Measurements from ENCODE around the gene VPS33A. TPM values are rescaled to one million over a fixed set of nuclear protein-coding genes. Genes with fewer than 3 reads are reported as not detected.
"Not testable (repeated sequence)": the region's sequence is repeated elsewhere in the genome, so short reads cannot be mapped to it uniquely, and the experiment has no call there.

The VPS33A gene
- total RNA-seq, 2 experiments from 2014 or later: 22.0 to 22.4 TPM

DNA sequence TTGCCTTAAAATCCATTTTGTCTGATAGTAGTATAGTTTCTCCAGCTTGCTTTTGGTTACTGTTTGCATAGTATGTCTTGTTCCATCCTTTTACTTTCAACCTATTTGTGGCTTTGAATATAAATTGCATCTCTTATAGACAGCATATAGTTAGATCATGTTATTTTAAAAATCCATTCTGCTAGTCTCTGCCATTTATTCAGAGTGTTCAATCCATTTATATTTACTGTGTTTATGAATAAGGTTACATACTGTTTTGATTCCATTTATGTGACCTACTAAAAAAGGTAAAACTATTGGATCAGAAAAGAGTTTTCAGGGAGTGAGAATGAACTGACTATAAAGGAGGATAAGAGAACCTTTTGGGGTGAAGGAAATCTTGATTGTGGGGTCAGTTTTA, 29.6 kb upstream of the VPS33A start:
- Mint-ChIP-seq H3K4me1 (ENCODE audit: low read depth) (peaks cover 4% of the 10 kb centered on the region), H3K27ac (no peak overlapping the region), H3K9me3 (ENCODE audit: insufficient read depth) (no peaks in the 10 kb centered on the region), H3K4me3 (no peak overlapping the region), H3K36me3 (ENCODE audit: low read depth) (peaks cover 30% of the 10 kb centered on the region), H3K27me3 (ENCODE audit: low read depth) (no peaks in the 10 kb centered on the region)
- ChIA-PET CTCF (interaction anchor here (0.5 kb wide), 1 partner anchor 79 kb away, joined by 3 read pairs; no protein-coding TSS in a partner anchor), POLR2A (no interaction called here)
- DNase-seq (no peak), ATAC-seq (no peak)

DNA sequence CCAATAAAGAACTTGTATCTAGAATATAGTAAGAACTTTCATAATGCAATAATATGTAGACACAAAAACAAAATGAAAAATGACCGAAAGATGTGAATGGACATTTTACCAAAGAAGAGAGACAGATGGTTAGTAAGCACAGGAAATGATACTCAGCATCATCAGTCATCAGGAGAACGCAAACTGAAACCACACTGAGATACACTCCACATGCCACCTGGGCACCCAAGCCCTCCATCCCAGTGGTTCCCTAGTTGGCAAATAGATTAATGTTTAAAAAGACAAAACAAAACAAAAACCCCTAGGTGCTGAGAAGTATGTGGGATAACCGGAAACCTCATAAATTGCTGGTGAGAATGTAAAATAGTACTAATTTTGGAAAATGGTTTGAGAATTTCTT, 26.8 kb upstream of the VPS33A start:
- H3K4me1 Mint-ChIP-seq (ENCODE audit: low read depth): peaks cover 4% of the 10 kb centered on the region
- H3K36me3 Mint-ChIP-seq (ENCODE audit: low read depth): peaks cover 27% of the 10 kb centered on the region
- ATAC-seq (no peak), DNase-seq (no peak)
- no peak overlapping the region for H3K27ac Mint-ChIP-seq
- no peaks in the 10 kb centered on the region for H3K9me3 Mint-ChIP-seq (ENCODE audit: insufficient read depth)
- ChIA-PET CTCF (no interaction called here), POLR2A (no interaction called here)
- H3K27me3 Mint-ChIP-seq (ENCODE audit: low read depth): no peaks in the 10 kb centered on the region
- H3K4me3 Mint-ChIP-seq: no peak overlapping the region

DNA sequence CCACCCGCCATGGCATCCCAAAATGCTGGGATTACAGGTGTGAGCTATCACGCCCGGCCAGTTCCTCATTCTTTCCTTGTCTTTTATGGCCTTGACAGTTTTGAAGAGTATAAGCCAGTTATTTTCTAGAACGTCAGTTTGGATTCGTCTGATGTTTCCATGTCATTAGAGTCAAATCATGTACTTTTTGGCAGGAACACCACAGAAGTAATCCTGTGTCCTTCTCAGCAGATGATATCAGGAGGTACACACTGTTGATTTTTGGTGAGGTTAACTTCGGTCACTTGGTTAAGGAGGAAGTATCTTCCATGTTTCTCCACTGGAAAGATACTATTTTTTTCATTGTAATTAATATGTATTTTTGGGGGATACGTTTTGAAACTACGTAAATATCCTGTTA, 25.1 kb upstream of the VPS33A start:
- Mint-ChIP-seq H3K27me3 (ENCODE audit: low read depth) (no peaks in the 10 kb centered on the region), H3K36me3 (ENCODE audit: low read depth) (peaks cover 21% of the 10 kb centered on the region), H3K4me3 (no peak overlapping the region), H3K27ac (no peak overlapping the region), H3K4me1 (ENCODE audit: low read depth) (peaks cover 4% of the 10 kb centered on the region), H3K9me3 (ENCODE audit: insufficient read depth) (no peaks in the 10 kb centered on the region)
- POLR2A ChIA-PET: no interaction called here
- ATAC-seq (no peak), DNase-seq (no peak)
- CTCF ChIA-PET: no interaction called here

DNA sequence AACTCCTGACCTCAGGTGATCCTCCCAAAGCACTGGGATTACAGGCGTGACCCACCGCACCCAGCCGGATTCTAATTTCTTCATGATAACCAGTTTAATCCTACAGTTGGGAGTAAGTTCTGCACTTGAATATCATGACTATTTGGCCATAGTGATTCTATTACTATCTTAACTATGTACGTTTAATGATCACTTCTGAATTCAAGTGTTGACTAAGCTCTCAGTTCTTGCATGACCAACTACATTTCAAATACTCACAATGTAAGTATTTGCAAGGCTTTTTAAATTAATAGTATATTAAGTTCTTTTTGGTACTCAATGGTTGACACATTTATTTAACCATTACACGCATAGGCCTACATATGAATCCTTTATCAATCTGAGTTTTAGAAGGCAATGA, 17.4 kb upstream of the VPS33A start:
- no peaks in the 10 kb centered on the region for H3K4me1 Mint-ChIP-seq (ENCODE audit: low read depth)
- H3K9me3 Mint-ChIP-seq (ENCODE audit: insufficient read depth): no peaks in the 10 kb centered on the region
- H3K4me3 Mint-ChIP-seq: no peak overlapping the region
- ChIA-PET CTCF (no interaction called here), POLR2A (no interaction called here)
- no peaks in the 10 kb centered on the region for H3K27me3 Mint-ChIP-seq (ENCODE audit: low read depth)
- DNase-seq (no peak), ATAC-seq (no peak)
- peaks cover 8% of the 10 kb centered on the region for H3K36me3 Mint-ChIP-seq (ENCODE audit: low read depth)
- H3K27ac Mint-ChIP-seq: no peak overlapping the region

DNA sequence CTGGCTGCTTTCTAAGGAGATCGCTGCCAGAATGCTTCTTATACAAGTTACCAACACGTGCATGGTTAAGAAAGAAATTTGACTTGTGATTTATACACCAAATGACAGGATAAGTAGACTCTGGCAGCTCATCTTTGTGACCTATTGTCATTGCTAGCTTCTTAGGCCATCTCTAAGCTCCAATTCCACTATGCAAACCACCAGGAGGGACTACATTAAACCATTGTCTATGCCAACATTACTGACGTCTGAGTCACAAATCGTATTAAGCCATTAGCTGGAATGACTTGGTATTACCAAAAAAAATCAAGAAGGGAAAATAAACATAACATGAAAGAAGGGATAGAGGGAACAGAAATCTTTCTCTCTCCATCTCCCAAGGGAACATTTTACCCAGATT, 15.8 kb upstream of the VPS33A start:
- no peaks in the 10 kb centered on the region for H3K9me3 Mint-ChIP-seq (ENCODE audit: insufficient read depth)
- ChIA-PET CTCF (interaction anchor here (1.3 kb wide), 1 partner anchor 73 kb away, joined by 5 read pairs; no protein-coding TSS in a partner anchor), POLR2A (interaction anchor here (0.6 to 0.7 kb wide), 2 partner anchors 252 to 440 kb away, joined by 4 read pairs; no protein-coding TSS in a partner anchor)
- no peak for DNase-seq
- H3K4me1 Mint-ChIP-seq (ENCODE audit: low read depth): no peaks in the 10 kb centered on the region
- no peak overlapping the region for H3K4me3 Mint-ChIP-seq
- no peak overlapping the region for H3K27ac Mint-ChIP-seq
- H3K27me3 Mint-ChIP-seq (ENCODE audit: low read depth): no peaks in the 10 kb centered on the region
- no peak for ATAC-seq
- peaks cover 5% of the 10 kb centered on the region for H3K36me3 Mint-ChIP-seq (ENCODE audit: low read depth)

DNA sequence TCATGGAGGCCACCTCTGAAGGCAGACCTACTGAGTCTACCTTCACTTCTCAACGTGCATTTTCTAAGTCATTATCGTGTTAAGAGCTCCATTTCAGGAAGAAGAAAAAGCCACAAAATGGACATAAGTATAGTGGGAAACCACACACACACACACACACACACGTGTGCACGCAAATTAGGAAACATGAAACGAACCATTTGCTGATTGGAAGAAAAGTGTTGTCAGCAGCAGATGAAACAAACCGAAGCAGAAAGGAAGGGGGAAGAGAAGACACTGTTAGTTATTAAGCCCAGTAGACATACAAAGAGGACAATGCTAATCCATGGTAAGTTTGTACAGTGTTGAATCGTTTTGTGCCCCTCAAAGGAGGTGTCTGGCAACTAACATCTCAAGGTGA, 9.9 kb upstream of the VPS33A start:
- Mint-ChIP-seq H3K27me3 (ENCODE audit: low read depth) (no peaks in the 10 kb centered on the region), H3K27ac (no peak overlapping the region), H3K36me3 (ENCODE audit: low read depth) (peaks cover 16% of the 10 kb centered on the region), H3K9me3 (ENCODE audit: insufficient read depth) (no peaks in the 10 kb centered on the region), H3K4me3 (no peak overlapping the region), H3K4me1 (ENCODE audit: low read depth) (no peaks in the 10 kb centered on the region)
- ATAC-seq (no peak), DNase-seq (no peak)
- ChIA-PET POLR2A (no interaction called here), CTCF (interaction anchor here (1.0 kb wide), 1 partner anchor 86 kb away, joined by 3 read pairs; no protein-coding TSS in a partner anchor)

DNA sequence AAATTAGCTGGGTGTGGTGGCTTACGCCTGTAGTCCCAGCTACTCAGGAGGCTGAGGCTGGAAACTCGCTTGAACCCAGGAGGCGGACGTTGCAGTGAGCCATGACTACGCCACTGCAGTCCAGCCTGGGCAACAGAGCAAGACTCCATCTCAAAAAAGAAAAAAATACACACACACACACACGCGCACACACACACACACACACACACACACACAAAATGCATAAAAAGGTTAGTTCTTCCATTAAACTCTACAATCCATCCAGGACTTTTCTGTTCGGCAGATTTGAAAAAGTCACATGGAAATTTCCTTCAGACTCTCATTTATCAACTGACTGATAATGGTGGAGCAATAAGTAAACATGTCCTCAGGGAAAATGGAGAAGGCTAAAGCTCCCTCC, 9.2 kb upstream of the VPS33A start:
- Mint-ChIP-seq H3K27ac (no peak overlapping the region), H3K36me3 (ENCODE audit: low read depth) (peaks cover 16% of the 10 kb centered on the region), H3K4me1 (ENCODE audit: low read depth) (no peaks in the 10 kb centered on the region), H3K27me3 (ENCODE audit: low read depth) (no peaks in the 10 kb centered on the region), H3K9me3 (ENCODE audit: insufficient read depth) (no peaks in the 10 kb centered on the region), H3K4me3 (no peak overlapping the region)
- DNase-seq: no peak
- no peak for ATAC-seq
- CTCF ChIA-PET: interaction anchor here (1.0 kb wide), 1 partner anchor 85 kb away, joined by 3 read pairs; no protein-coding TSS in a partner anchor
- POLR2A ChIA-PET: no interaction called here

DNA sequence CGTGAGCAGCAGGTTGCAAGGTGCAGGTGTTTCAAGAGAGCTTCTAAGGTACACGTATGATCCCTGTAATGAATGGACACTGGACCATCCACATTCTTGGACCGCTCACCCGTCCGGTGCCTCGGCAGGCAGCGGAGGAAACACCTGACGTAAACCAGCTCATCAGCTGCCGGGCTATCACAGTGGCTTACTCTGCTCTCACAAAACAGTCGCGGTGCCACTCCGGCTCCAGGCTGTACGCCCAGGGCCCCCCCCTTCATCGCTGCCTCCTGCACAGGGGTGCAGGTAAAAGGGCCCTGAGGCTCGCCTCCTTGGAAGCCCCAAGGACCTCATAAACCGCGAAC, 436 bp downstream of the VPS33A start:
- DNase-seq (peak; percentile 59), ATAC-seq (peak; percentile 59)
- ChIA-PET CTCF (interaction anchor here (1.3 to 1.8 kb wide), 2 partner anchors 21 to 58 kb away, joined by 3 to 5 read pairs; no protein-coding TSS in a partner anchor), POLR2A (interaction anchor here (0.5 kb wide), 1 partner anchor 194 kb away, joined by 3 read pairs; no protein-coding TSS in a partner anchor)
- Mint-ChIP-seq H3K4me1 (ENCODE audit: low read depth) (peaks cover 21% of the 10 kb centered on the region), H3K27ac (peak overlapping the region; percentile 97), H3K4me3 (peak overlapping the region; percentile 94), H3K9me3 (ENCODE audit: insufficient read depth) (no peaks in the 10 kb centered on the region), H3K27me3 (ENCODE audit: low read depth) (peaks cover 3% of the 10 kb centered on the region), H3K36me3 (ENCODE audit: low read depth) (peaks cover 27% of the 10 kb centered on the region)

DNA sequence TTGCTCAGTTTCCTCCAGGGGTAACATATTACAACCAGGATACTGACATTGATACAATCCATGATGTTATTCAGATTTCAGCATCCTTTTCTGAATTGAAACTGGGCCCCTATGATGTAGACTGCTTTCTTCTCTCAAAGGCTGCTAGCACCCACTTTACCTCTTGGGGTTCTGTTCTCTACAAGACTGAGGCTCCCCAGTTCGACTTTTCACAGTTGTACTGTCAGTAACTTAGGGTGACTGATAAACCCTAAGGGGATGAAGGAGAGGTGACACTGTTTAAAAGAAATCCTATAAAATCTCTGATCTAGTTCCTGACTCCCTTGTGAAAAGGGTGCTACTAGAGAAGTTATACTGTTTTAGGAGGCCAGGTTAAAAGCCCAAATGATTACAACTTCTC, 818 bp downstream of the VPS33A start:
- peak; percentile 14 for ATAC-seq
- POLR2A ChIA-PET: interaction anchor here (0.5 kb wide), 1 partner anchor 194 kb away, joined by 3 read pairs; no protein-coding TSS in a partner anchor
- CTCF ChIA-PET: no interaction called here
- Mint-ChIP-seq H3K36me3 (ENCODE audit: low read depth) (peaks cover 29% of the 10 kb centered on the region), H3K4me3 (peak overlapping the region; percentile 94), H3K27me3 (ENCODE audit: low read depth) (peaks cover 3% of the 10 kb centered on the region), H3K27ac (peak overlapping the region; percentile 97), H3K4me1 (ENCODE audit: low read depth) (peaks cover 21% of the 10 kb centered on the region), H3K9me3 (ENCODE audit: insufficient read depth) (no peaks in the 10 kb centered on the region)
- DNase-seq: peak; percentile 38

DNA sequence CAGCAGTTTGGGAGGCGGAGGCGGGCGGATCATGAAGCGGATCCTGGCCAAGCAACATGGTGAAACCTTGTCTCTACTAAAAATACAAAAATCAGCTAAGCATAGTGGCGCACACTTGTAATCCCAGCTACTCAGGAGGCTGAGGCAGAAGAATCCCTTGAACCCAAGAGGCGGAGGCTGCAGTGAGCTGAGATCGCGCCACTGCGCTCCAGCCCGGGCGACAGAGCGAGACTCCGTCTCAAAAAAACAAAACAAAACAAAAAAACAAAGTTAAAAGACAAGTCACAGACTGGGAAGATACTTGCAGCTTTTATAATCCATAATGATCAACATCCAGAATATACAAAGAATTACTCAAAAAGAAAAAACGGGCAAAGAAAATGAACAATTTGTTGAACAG, 5.6 kb downstream of the VPS33A start:
- H3K36me3 Mint-ChIP-seq (ENCODE audit: low read depth): peaks cover 43% of the 10 kb centered on the region
- ChIA-PET POLR2A (interaction anchor here (0.6 kb wide), 1 partner anchor 29 kb away, joined by 4 read pairs; no protein-coding TSS in a partner anchor), CTCF (interaction anchor here (0.9 kb wide), 1 partner anchor 95 kb away, joined by 3 read pairs; no protein-coding TSS in a partner anchor)
- not testable (repeated sequence) for ATAC-seq; H3K27ac Mint-ChIP-seq; DNase-seq; H3K4me3 Mint-ChIP-seq; H3K27me3 Mint-ChIP-seq (ENCODE audit: low read depth); H3K9me3 Mint-ChIP-seq (ENCODE audit: insufficient read depth)
- peaks cover 11% of the 10 kb centered on the region for H3K4me1 Mint-ChIP-seq (ENCODE audit: low read depth)

DNA sequence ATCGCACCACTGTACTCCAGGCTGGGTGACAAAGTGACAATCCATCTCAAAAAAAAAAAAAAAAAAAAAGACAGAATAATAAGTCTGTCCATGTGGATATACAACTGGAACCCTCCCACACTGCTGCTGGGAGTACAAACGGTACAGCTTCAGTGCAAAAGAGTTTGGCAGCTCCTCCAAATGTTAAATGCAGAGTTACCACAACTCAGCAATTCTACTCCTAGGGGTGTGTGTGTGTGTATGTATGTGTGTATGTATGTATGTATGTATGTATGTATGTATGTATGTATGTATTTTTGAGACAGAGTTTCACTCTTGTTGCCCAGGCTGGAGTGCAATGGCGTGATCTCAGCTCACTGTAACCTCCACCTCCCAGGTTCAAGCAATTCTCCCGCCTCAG, 7.4 kb downstream of the VPS33A start:
- H3K9me3 Mint-ChIP-seq (ENCODE audit: insufficient read depth); CTCF ChIA-PET; H3K27me3 Mint-ChIP-seq (ENCODE audit: low read depth); H3K4me3 Mint-ChIP-seq; H3K4me1 Mint-ChIP-seq (ENCODE audit: low read depth); H3K27ac Mint-ChIP-seq; ATAC-seq; POLR2A ChIA-PET; DNase-seq: not testable (repeated sequence)
- peaks cover 43% of the 10 kb centered on the region for H3K36me3 Mint-ChIP-seq (ENCODE audit: low read depth)

DNA sequence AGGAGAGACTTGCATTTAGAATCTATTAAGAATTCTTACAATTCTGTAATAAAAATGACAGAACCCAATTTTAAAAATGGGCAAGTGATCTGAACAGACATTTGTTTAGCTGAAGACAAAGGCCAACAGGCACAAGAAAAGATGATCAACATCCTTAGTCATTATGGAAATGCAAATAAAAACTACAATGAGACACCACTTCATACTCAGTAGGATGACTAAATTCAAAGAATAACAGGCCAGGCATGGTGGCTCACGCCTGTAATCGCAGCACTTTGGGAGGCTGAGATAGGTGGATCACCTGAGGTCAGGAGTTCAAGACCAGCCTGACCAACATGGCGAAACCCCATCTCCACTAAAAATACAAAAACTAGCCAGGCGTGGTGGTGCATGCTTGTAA, 7.8 kb downstream of the VPS33A start:
- DNase-seq; H3K4me1 Mint-ChIP-seq (ENCODE audit: low read depth); H3K27ac Mint-ChIP-seq; H3K9me3 Mint-ChIP-seq (ENCODE audit: insufficient read depth); ATAC-seq; POLR2A ChIA-PET; H3K4me3 Mint-ChIP-seq; H3K27me3 Mint-ChIP-seq (ENCODE audit: low read depth): not testable (repeated sequence)
- peaks cover 43% of the 10 kb centered on the region for H3K36me3 Mint-ChIP-seq (ENCODE audit: low read depth)
- CTCF ChIA-PET: interaction anchor here (1.0 kb wide), 1 partner anchor 63 kb away, joined by 3 read pairs; no protein-coding TSS in a partner anchor

DNA sequence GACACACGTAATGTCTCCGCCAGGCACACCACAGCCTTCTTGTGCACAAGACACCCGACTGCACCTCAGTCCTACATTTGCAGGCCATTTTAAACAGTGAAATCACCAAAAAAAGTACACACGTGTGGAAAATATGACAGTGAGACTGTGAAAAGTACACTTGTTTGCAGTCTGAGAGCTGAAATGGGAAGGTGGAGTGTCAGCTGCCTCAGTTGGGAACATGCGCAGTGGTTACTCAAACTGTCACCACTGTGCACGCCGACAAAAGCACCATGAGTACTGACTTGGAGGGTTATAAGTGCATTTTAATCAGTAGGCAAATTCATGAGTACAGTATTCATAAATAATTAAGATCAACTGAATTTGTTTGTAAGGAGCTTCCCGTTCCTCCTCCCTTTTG, 15.8 kb downstream of the VPS33A start:
- Mint-ChIP-seq H3K36me3 (ENCODE audit: low read depth) (peaks cover 23% of the 10 kb centered on the region), H3K4me3 (no peak overlapping the region), H3K9me3 (ENCODE audit: insufficient read depth) (no peaks in the 10 kb centered on the region), H3K4me1 (ENCODE audit: low read depth) (peaks cover 4% of the 10 kb centered on the region), H3K27ac (no peak overlapping the region), H3K27me3 (ENCODE audit: low read depth) (no peaks in the 10 kb centered on the region)
- ATAC-seq (no peak), DNase-seq (no peak)
- ChIA-PET POLR2A (no interaction called here), CTCF (no interaction called here)
